Fibroblast of villous mesenchyme (primary cell): ENCODE data around the gene ASTE1. TPM values are rescaled to one million over a fixed set of nuclear protein-coding genes. Genes with fewer than 3 reads are reported as not detected.
"Not testable (repeated sequence)": the region's sequence is repeated elsewhere in the genome, so short reads cannot be mapped to it uniquely, and the experiment has no call there.

ENCODE experiments used
- DNase-seq: peaks from one replicate; pipeline ENCODE4 v3.0.0-alpha.2; 2010; ENCODE audit warnings: low read depth
- H3K4me3 ChIP-seq: 2 replicates; pipeline ENCODE4 v1.5.1; 2011; ENCODE audit warnings: low read depth, mild to moderate bottlenecking, low read length
- CTCF ChIP-seq: IDR thresholded peaks from 2 replicates; pipeline ENCODE4 v1.5.1; 2012; ENCODE audit warnings: low read depth, mild to moderate bottlenecking, low read length; ENCODE audit not compliant: insufficient read depth
- total RNA-seq: library from RNA; depleted of rRNA; stranded (reverse); fragments of >200 nt; gene quantifications from 2 replicates; pipeline ENCODE4 v1.2.3, GENCODE V29; 2012

The ASTE1 gene
- total RNA-seq, 1 donor, result 7.3 TPM

- no peak for DNase-seq
- no peak for TF ChIP-seq CTCF
- no peak overlapping the region for H3K4me3 ChIP-seq
Observed at GRCh38 chr3:131050001-131050400, 23.4 kb upstream of the ASTE1 start.

- no peak for TF ChIP-seq CTCF
- no peak for DNase-seq
Observed at GRCh38 chr3:131048030-131048429, 21.4 kb upstream of the ASTE1 start.

GRCh38 chr3:131047582-131047981 lies 21.0 kb upstream of the ASTE1 start:
- DNase-seq, result no peak
- no peak overlapping the region for H3K4me3 ChIP-seq
- no peak for TF ChIP-seq CTCF

More at GRCh38 chr3:131048030-131048429, 21.4 kb upstream of the ASTE1 start:
- H3K4me3 ChIP-seq, result no peak overlapping the region

- H3K4me3 ChIP-seq, DNase-seq: not testable (repeated sequence)
Observed at GRCh38 chr3:131042271-131042985, 15.8 kb upstream of the ASTE1 start.

GRCh38 chr3:131038326-131038725 lies 11.7 kb upstream of the ASTE1 start:
- H3K4me3 ChIP-seq, result no peak overlapping the region
- no peak for TF ChIP-seq CTCF
- DNase-seq, result no peak

GRCh38 chr3:131036986-131037385 lies 10.4 kb upstream of the ASTE1 start:
- TF ChIP-seq CTCF, result no peak
- DNase-seq, result no peak
- H3K4me3 ChIP-seq, result no peak overlapping the region

GRCh38 chr3:131036200-131036816 lies 9.7 kb upstream of the ASTE1 start:
- H3K4me3 ChIP-seq, result no peak overlapping the region
- TF ChIP-seq CTCF, result no peak

More at GRCh38 chr3:131036200-131036816, 9.7 kb upstream of the ASTE1 start:
- DNase-seq, result peak; percentile 61
